ENCODE data around the gene SLC8A1.

SLC8A1 gene

GRCh38 chr2:40369267-40370006, 82.5 kb downstream of the SLC8A1 start:
- no peaks in the 10 kb centered on the region for H3K27me3 Mint-ChIP-seq
- H3K36me3 Mint-ChIP-seq, result no peaks in the 10 kb centered on the region
- no peaks in the 10 kb centered on the region for H3K4me1 Mint-ChIP-seq (ENCODE audit: low read depth)
- H3K9me3 Mint-ChIP-seq (ENCODE audit: low read depth), result no peaks in the 10 kb centered on the region
- H3K27ac Mint-ChIP-seq, result no peak overlapping the region
- H3K4me3 Mint-ChIP-seq, result no peak overlapping the region

- H3K27ac Mint-ChIP-seq, result no peak overlapping the region
Measured at GRCh38 chr2:40367652-40368051, 84.2 kb downstream of the SLC8A1 start.

DNA sequence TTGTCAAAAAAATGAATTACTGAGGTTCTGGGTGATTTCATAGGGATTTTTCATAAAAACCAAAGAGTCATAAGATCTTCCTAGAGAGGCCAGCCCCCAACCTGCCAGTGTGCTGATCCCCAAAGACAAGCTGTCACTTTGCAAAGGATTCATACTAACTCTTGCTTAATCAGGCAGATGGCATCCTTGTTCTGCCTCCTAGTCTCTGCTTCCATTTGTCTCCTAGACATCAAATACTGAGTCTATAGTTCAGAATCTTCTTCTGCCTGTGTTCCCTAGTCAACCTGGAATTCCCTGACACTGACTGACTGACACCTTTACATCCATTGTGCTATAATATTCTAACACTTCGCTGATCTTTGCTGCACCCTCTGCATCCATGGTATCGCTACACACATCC, 84.9 kb downstream of the SLC8A1 start:
- no peaks in the 10 kb centered on the region for H3K9me3 Mint-ChIP-seq (ENCODE audit: low read depth)
- H3K4me1 Mint-ChIP-seq (ENCODE audit: low read depth), result no peaks in the 10 kb centered on the region
- H3K27ac Mint-ChIP-seq, result no peak overlapping the region
- no peaks in the 10 kb centered on the region for H3K27me3 Mint-ChIP-seq
- H3K4me3 Mint-ChIP-seq, result no peak overlapping the region
- no peaks in the 10 kb centered on the region for H3K36me3 Mint-ChIP-seq

More at GRCh38 chr2:40367652-40368051, 84.2 kb downstream of the SLC8A1 start:
- H3K9me3 Mint-ChIP-seq (ENCODE audit: low read depth), result no peaks in the 10 kb centered on the region
- H3K27me3 Mint-ChIP-seq, result no peaks in the 10 kb centered on the region
- no peaks in the 10 kb centered on the region for H3K36me3 Mint-ChIP-seq
- H3K4me1 Mint-ChIP-seq (ENCODE audit: low read depth), result no peaks in the 10 kb centered on the region
- no peak overlapping the region for H3K4me3 Mint-ChIP-seq

DNA sequence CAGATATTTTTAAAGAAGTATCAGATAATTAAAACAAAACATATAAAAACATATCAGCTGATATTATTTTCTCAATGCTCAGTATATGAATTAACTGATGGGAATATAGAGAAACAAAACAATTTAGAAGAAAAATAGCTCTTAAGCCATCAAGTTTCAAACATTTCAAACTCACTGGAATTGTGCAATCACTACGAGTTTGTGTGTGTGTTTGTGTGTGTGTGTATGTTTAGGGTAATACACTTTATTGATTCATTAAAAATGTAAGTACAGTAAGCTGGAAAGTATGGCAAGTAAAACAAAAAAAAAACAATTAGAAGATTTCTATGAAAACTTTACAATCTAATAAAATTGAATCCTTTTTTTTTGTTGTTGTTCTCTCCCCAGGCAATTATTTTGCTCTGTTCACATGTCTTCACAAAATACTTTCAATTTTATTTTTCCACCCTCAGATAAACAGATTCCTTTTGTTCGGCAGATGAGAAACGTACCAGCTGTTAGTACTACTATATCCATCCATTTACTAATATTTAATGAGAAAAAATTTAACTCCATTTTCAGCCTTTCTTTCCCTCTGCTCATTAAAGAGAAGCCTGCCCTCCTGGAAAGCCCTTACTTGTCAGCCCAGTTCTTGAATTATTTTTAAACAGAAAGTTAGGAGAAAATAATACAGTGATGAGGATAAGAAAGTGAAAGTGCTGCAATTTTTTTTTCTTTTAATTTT, 87.6 kb downstream of the SLC8A1 start:
- Mint-ChIP-seq H3K9me3 (ENCODE audit: low read depth) (no peaks in the 10 kb centered on the region), H3K4me3 (no peak overlapping the region), H3K27ac (no peak overlapping the region), H3K27me3 (no peaks in the 10 kb centered on the region), H3K4me1 (ENCODE audit: low read depth) (no peaks in the 10 kb centered on the region), H3K36me3 (no peaks in the 10 kb centered on the region)

GRCh38 chr2:40363631-40364030, 88.3 kb downstream of the SLC8A1 start:
- Mint-ChIP-seq H3K9me3 (ENCODE audit: low read depth) (no peaks in the 10 kb centered on the region), H3K36me3 (no peaks in the 10 kb centered on the region), H3K27me3 (no peaks in the 10 kb centered on the region), H3K4me1 (ENCODE audit: low read depth) (no peaks in the 10 kb centered on the region), H3K4me3 (no peak overlapping the region), H3K27ac (no peak overlapping the region)

DNA sequence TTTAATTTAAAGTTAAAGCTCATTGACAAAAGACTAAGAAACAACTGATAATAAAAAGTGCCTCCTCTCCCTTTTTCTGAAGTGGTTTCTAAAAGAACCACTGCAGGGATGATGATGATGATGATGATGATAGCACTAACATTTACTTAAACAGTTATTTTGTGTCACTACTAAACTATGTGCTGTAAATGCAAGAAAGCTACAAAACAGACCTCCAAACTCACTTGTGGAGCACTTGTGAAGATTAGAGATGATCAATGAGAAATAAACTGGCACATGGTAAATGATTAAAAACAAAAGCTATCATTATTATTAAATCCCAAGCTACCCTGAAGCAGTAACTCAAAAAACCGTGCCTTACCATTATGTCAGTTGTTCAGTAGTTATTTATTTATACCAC, 88.7 kb downstream of the SLC8A1 start:
- no peaks in the 10 kb centered on the region for H3K27me3 Mint-ChIP-seq
- H3K27ac Mint-ChIP-seq, result no peak overlapping the region
- no peak overlapping the region for H3K4me3 Mint-ChIP-seq
- no peaks in the 10 kb centered on the region for H3K36me3 Mint-ChIP-seq
- H3K9me3 Mint-ChIP-seq (ENCODE audit: low read depth), result no peaks in the 10 kb centered on the region
- no peaks in the 10 kb centered on the region for H3K4me1 Mint-ChIP-seq (ENCODE audit: low read depth)

GRCh38 chr2:40361478-40361877, 90.4 kb downstream of the SLC8A1 start:
- no peak overlapping the region for H3K4me3 Mint-ChIP-seq
- H3K27me3 Mint-ChIP-seq, result no peaks in the 10 kb centered on the region
- no peak overlapping the region for H3K27ac Mint-ChIP-seq
- H3K9me3 Mint-ChIP-seq (ENCODE audit: low read depth), result no peaks in the 10 kb centered on the region
- no peaks in the 10 kb centered on the region for H3K36me3 Mint-ChIP-seq
- no peaks in the 10 kb centered on the region for H3K4me1 Mint-ChIP-seq (ENCODE audit: low read depth)

- no peaks in the 10 kb centered on the region for H3K9me3 Mint-ChIP-seq (ENCODE audit: low read depth)
- H3K27ac Mint-ChIP-seq, result no peak overlapping the region
- no peaks in the 10 kb centered on the region for H3K36me3 Mint-ChIP-seq
- H3K27me3 Mint-ChIP-seq, result no peaks in the 10 kb centered on the region
- H3K4me1 Mint-ChIP-seq (ENCODE audit: low read depth), result no peaks in the 10 kb centered on the region
- no peak overlapping the region for H3K4me3 Mint-ChIP-seq
Measured at GRCh38 chr2:40360652-40361051, 91.2 kb downstream of the SLC8A1 start.

DNA sequence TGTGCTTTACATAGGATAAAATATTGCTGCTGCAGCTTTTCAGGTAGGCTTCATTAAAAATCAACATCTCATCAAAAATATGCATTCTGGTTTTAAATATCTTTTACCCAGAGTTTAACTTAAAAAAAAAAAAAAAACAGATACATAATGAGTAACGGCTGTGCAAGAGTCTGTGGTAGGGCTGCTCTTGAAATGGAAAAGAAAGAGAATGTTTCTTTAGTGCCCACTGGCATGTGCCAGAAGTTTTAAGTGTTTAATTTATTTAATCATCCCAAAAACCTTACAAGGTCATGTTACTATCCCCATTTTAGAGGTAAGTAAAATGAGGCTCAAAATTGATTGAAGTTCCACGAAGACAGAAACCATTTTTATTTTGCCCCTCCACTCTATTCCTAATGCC, 92.1 kb downstream of the SLC8A1 start:
- H3K9me3 Mint-ChIP-seq (ENCODE audit: low read depth), result no peaks in the 10 kb centered on the region
- H3K27me3 Mint-ChIP-seq, result no peaks in the 10 kb centered on the region
- no peaks in the 10 kb centered on the region for H3K36me3 Mint-ChIP-seq
- H3K27ac Mint-ChIP-seq, result no peak overlapping the region
- H3K4me3 Mint-ChIP-seq, result no peak overlapping the region
- H3K4me1 Mint-ChIP-seq (ENCODE audit: low read depth), result no peaks in the 10 kb centered on the region

DNA sequence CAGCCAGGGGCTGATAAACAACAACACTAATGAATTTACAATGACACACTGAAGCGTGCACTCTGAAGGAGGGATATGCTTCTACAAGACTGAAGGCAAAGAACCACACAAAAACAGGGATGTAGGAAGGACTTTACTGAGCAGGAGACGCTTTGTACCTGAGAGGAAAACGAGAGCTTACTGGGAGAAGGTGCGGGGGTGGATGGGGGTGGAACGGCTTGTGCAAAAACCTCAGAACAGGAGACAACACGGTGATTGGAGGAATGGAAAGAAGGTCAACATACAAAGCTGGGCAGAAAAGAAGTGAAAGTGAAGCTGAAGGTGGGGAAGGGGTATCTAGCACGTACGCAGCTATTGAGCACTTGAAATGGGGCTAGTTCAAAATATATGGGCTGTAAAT, 93.1 kb downstream of the SLC8A1 start:
- Mint-ChIP-seq H3K4me3 (no peak overlapping the region), H3K9me3 (ENCODE audit: low read depth) (no peaks in the 10 kb centered on the region), H3K27ac (no peak overlapping the region), H3K4me1 (ENCODE audit: low read depth) (no peaks in the 10 kb centered on the region), H3K27me3 (no peaks in the 10 kb centered on the region), H3K36me3 (no peaks in the 10 kb centered on the region)

DNA sequence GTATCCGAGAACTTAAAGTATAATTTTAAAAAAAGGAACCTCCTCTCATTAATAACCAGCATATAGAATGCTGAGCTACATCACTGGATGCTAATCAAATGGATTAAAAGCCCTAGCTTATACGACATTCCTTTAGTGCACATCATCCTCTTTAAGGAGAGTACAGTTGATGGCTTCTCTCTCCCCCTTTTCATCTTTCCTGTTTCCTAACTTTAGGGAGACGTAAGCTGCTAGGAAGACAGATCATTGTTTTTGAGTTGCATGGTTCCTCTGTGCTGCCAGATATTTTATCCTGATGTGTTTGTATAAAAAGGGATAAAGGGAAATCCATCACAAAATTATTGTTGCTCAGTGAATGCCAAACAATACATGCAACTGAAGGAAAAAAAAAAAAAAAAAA, 94.2 kb downstream of the SLC8A1 start:
- Mint-ChIP-seq H3K4me3 (no peak overlapping the region), H3K27me3 (no peaks in the 10 kb centered on the region), H3K36me3 (no peaks in the 10 kb centered on the region), H3K4me1 (ENCODE audit: low read depth) (no peaks in the 10 kb centered on the region), H3K27ac (no peak overlapping the region), H3K9me3 (ENCODE audit: low read depth) (no peaks in the 10 kb centered on the region)

DNA sequence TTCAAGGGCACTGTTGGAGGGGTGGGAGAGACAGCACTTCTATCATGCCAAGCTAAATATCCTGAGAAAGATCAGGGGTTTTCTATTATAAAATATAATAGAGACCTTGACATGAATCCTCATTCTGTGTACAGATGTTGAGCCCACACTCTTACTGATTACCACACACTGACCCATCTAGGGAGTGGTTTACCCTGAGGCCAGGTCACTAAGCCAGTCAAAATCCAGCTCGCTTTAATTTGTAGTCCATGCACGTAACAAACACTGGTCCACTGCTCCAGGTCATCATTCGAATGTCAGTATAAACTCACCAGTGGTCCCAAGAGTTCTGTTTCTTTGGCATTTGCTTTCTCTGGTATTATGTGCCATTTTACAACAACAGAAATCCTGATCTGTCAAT, 96.4 kb downstream of the SLC8A1 start:
- H3K27ac Mint-ChIP-seq, result no peak overlapping the region
- no peaks in the 10 kb centered on the region for H3K9me3 Mint-ChIP-seq (ENCODE audit: low read depth)
- H3K4me3 Mint-ChIP-seq, result no peak overlapping the region
- no peaks in the 10 kb centered on the region for H3K36me3 Mint-ChIP-seq
- H3K27me3 Mint-ChIP-seq, result no peaks in the 10 kb centered on the region
- H3K4me1 Mint-ChIP-seq (ENCODE audit: low read depth), result no peaks in the 10 kb centered on the region

DNA sequence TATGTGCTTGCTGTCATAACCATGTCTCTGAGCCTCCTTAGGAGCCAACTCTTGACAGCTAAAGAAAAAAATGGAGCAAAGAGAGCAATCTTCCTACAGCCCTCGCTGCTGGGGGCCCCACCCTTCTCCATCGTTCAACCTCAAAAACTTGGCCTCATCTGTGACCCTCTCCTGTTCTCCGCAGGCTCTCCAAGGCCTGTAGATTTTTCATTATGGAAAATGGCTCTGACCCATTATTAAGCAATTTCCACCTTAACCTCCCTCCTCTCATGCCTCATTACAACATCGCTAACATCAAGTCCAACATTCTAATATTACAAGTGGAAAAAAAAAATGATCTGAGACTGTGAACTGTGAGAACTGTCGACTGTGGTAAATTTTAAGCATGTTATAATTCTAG, 98.7 kb downstream of the SLC8A1 start:
- Mint-ChIP-seq H3K4me1 (ENCODE audit: low read depth) (no peaks in the 10 kb centered on the region), H3K4me3 (no peak overlapping the region), H3K27ac (no peak overlapping the region), H3K36me3 (no peaks in the 10 kb centered on the region), H3K9me3 (ENCODE audit: low read depth) (no peaks in the 10 kb centered on the region), H3K27me3 (no peaks in the 10 kb centered on the region)

GRCh38 chr2:40352703-40353099, 99.2 kb downstream of the SLC8A1 start:
- Mint-ChIP-seq H3K36me3 (no peaks in the 10 kb centered on the region), H3K4me1 (ENCODE audit: low read depth) (no peaks in the 10 kb centered on the region), H3K27ac (no peak overlapping the region), H3K9me3 (ENCODE audit: low read depth) (no peaks in the 10 kb centered on the region), H3K27me3 (no peaks in the 10 kb centered on the region), H3K4me3 (no peak overlapping the region)

DNA sequence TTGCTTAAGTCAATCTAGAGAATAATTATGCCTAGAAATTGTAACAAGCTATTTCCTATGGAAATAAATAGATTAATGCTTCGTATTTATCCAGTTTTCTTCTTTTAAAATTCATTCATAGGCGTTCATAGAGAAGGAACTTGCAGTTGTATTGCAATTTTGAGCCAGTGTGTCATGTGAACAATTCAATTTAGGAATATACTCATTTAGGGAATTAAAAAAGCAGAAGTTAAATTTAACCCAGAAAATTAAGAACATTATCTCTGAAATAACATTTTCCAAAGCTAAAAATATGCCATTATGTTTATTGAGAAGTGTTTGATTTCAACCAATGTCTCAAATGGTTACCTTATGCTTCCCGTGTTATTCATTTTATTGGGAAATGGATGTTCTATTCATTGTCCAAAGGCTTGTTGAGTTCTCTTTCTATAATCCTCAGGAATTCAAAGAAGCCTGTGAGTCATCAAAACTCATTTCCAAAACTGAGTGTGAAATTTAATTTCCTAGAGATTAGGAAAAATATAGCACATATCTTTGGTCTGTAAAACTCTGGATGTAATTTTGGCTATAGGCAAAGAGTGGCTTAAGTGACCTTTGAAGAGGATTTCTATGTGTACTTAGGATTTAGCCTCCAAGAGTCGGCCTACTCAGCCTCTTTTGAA, 99.7 kb downstream of the SLC8A1 start:
- no peaks in the 10 kb centered on the region for H3K4me1 Mint-ChIP-seq (ENCODE audit: low read depth)
- no peaks in the 10 kb centered on the region for H3K36me3 Mint-ChIP-seq
- H3K9me3 Mint-ChIP-seq (ENCODE audit: low read depth), result no peaks in the 10 kb centered on the region
- H3K4me3 Mint-ChIP-seq, result no peak overlapping the region
- no peak overlapping the region for H3K27ac Mint-ChIP-seq
- no peaks in the 10 kb centered on the region for H3K27me3 Mint-ChIP-seq
